HG02759 (cell line): ENCODE results near the gene TAS2R10.
"Not testable (repeated sequence)": the region's sequence is repeated elsewhere in the genome, so short reads cannot be mapped to it uniquely, and the experiment has no call there.

Source experiments
- ATAC-seq: cut with Tn5 transposase; IDR thresholded peaks from one replicate; pipeline ENCODE4 v1.9.1; 2021; ENCODE audit warnings: mild to moderate bottlenecking, moderate library complexity; ENCODE audit not compliant: unreplicated experiment

Gene TAS2R10, protein sequence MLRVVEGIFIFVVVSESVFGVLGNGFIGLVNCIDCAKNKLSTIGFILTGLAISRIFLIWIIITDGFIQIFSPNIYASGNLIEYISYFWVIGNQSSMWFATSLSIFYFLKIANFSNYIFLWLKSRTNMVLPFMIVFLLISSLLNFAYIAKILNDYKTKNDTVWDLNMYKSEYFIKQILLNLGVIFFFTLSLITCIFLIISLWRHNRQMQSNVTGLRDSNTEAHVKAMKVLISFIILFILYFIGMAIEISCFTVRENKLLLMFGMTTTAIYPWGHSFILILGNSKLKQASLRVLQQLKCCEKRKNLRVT

DNA sequence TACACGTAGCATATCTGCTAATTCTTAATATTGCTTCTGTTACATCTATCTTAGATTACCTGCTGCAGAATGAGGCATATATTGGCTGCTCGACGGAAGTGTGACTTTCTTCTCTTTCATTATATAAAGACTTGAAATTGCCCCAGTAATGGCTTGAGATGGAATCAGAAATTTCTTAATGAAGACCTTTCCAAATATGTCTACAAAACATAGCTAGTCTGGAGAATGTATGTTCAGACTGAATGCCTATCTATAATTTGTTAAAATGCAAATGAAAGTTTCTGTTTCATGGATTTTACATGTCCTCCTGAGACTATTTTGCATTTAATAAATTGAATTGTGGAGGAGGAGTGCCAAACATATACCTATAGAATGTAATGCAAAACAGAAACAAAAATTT lies at the start of gene TAS2R10:
Gene TAS2R10 (minus strand): TSS at position 101 of the 400 bp plus-strand sequence. CDS start 89 bp downstream, at position 12.
- ATAC-seq, result no peak

DNA sequence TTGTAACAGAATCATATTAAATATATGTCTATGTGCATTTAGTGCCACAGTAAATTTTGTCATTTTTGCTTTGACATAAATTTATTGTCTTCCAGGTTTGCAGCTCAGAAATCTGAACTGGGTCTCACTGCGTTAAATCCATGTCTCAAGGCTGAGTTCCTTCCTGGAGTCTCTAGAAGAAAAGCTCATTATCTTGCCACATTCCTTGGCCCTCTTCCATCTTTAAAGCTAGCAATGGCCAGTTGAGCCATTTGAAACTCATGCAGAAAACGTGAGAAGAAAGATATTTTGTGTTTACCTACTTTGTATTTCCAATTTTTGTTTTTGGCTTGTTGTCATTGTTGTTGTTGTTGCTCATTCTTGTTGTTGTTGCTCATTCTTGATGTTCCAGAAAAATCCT lies 47.2 kb upstream of the TAS2R10 start:
- no peak for ATAC-seq

DNA sequence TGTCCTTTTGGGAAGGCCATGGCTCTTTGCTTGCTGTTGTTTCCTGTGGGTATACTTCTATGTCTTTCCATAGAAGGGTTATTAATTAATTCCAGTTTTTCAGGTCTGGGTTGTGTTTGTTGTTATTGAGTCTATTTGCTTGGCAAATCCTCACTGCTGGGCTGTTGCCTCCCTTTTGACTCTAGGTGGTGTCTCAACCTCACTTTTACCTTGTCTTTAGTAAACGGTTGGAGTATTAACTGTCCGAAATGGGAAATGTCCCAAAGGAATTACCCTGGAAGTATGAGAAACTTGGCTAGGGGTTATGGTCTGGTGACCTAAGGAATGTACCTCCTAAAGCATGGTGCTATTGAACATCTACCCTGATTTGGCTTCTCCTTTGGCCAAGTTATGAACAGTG lies 41.2 kb upstream of the TAS2R10 start:
- no peak for ATAC-seq

DNA sequence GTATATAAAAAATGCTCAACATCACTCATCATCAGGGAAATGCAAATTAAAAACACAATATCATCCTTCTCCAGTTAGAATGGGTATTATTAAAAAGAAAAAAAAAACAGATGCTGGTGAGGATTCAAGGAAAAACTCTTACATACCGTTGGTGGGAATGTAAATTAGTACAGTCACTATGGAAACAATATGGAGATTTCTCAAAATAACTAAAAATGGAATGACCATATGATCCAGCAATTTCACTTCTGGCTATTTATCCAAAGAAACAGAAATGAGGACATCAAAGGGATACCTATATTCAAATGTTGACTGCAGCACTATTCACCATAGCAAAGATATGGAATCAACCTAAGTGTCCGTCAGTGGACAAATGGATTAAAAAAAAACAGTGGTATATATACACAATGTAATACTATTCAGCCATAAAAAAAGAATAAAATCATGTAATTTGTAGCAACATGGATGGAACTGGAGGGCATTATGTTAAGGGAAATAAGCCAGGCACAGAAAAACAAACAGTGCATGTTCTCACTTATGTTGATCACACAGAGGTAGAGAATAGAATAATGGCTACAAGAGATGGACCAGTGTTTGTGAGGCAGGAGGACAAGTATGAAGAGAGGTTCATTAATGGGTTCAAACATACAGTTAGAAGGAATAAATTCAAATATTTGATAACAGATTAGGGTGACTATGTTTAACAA lies 37.5 kb upstream of the TAS2R10 start:
- no peak for ATAC-seq

DNA sequence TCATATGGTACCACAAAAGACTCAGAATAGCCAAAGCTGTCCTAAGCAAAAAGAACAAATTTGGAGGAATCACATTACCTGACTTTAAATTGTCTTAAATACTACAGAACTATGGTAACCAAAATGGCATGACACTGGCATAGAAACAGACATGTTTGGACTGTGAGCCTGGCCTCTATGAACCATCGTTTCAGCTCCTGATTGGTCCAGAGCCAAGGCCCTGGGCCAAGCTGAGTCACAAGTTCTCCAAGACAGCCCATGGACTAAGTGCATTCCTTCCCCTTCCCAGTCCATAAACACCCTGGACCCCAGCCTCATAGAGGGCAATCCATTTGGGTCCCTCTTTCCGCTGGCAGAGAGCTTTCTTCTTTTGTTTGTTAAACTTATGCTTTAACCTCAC lies 35.2 kb upstream of the TAS2R10 start:
- ATAC-seq, result no peak

DNA sequence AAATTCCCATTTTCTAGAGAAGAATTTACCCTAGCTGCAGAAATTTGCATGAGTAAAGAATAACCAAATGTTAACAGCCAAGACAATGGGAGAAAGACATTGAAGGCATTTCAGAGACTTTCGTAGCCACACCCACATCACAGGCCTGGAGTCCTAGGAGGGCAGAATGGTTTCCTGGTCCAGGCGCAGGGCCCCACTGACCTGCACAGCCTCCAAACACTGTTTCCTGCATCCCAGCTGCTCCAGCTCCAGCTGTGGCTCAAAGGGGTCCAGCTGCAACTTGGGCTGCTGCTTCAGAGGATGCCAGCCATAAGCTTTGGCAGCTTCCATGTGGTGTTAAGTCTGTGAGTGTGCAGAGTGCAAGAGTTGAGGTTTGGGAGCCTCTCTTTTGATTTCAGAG lies 29.6 kb upstream of the TAS2R10 start:
- ATAC-seq, result no peak

DNA sequence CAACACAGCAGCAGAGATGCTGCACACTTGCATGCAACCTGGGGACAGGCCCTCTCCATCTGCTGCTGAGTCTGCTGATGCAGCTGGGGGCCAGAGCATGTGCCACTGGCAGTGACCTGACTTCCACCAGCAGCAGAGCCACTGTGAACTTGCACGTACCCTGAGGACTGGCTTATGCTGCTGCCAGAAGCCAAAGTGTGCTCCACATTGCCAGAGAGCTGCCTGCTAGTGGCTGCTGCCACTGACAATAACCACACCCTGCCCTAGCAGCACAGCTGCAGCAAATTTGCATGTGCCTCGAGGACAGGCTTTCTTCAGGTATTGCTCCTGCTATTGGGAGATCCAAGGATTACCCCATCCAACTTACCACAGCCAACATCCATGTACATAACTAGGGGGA lies 27.6 kb upstream of the TAS2R10 start:
- ATAC-seq, result no peak

DNA sequence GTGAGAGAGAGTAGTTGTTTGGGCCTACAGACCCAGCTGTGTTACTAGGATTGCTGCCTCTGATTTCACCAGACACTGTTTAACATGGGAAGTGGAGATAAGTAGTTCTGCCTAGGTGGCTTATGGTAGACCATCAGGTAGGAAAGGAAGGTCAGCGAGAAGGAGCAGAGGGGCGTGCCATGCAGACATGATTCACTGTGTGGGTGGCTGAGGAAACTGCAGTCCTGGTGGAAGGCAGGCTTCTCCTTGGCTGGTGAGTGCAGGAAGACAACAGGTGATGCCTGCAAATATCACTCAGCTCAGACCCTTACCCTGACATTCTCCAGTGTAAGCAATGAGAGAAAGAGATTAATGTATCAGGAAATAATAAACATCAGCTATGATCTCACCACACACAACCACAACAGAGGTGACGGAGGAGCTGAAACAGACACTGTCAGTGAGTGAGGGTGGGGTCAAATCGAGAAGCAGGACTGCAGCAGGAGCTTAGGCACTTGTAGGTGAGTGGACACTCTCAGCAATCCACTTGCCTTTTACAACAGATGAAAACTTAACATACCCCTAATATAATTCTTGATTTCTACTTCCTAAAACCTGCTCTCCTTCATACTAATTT lies 25.2 kb upstream of the TAS2R10 start:
- no peak for ATAC-seq

DNA sequence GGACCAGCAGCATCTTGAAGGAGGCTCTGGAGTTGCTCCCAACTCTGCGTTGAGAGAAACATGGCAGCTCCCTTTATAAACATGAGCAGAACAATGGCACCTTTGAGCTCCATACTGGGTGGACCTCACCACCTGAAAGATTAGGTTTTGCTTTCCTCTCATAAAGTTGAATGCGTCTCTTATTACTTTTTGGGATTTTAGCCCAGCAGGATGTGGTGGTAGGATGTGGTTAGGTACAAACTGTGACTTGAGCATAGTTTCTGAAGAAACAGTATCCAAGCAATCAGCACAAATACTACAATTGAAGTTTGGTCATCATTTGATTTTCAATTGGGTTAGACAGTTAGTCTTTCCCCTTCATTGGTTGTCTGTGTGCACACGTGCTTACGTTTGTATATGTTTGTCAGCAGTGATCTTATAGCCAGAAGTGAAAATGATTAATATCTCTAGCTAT lies 23.3 kb upstream of the TAS2R10 start, which contains the start of gene PRR4:
Gene PRR4 (minus strand): TSS at position 51 of the 454 bp plus-strand sequence. CDS start 38 bp downstream, at position 13.
- no peak for ATAC-seq

DNA sequence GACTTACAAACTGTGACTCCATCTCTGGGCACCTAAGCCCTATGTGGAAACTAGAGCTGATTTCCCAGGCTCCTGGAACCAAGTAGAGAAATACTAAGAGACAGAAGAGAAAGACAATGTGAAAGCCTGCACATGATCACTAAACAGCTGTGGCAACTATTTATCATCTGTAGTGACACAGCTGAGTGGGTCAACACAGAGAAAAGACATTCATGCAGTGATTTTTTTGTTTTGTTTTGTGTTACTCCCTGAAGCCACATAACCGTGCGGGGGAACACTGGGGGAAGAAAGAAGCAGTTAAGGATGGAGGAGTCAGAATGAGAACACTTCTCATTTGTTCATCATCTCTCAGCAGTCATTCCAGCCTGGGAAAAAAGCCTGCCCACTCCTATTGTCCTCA lies 21.6 kb upstream of the TAS2R10 start:
- no peak for ATAC-seq

DNA sequence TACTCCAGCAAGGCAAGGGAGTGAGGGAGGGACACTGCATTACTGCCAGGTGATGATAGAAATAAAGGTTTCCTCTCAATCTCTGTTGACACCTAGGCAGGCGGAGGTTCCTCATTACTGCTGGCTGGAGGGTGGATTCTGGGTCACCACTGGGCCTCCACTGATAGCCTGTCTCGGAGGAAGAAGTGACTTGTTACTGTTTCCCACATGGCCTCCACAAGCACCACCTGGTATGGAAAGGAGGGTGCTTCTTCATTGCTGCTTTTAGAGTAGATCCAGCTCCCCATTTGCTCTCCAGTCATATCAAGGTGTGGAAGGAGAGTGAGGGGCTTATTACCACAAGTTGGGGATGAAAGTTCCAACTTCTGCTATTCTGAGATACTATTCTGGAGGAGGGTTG lies 16.7 kb upstream of the TAS2R10 start:
- no peak for ATAC-seq

DNA sequence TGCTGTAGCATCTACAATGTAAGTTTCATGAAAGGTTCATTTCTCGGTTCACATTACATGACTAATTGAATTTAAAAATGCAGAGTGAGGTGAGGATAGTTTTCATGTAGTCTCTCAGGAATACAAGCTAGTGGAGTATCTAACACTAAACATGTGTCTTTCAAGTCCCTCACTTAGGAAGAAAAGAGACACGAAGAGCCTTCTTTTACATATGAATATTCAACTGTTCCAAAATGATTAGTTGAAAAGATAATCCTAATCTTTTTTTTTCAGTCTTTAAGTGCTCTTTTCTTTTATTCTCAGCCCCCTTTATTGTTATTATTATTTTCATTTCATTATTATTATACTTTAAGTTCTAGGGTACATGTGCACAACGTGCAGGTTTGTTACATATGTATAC lies 12.3 kb upstream of the TAS2R10 start:
- ATAC-seq, result no peak

DNA sequence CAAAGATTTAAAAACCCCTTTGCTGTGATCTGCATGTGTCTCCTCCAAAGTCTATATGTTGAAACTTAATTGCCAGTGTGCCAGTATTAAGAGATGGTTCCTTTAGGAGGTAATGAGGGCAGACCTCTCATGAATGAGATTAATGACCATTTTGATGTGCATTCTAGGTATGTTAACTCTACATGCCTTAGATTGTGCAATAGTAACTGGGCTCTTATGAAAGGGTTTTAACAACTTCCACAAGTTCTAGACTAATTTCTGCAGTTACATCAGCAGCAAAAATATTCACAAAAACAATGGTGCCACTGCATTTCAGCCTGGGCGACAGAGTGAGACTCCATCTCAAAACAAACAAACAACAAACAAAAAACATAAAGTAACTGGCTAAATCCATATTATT lies 3.8 kb upstream of the TAS2R10 start:
- ATAC-seq, result no peak

DNA sequence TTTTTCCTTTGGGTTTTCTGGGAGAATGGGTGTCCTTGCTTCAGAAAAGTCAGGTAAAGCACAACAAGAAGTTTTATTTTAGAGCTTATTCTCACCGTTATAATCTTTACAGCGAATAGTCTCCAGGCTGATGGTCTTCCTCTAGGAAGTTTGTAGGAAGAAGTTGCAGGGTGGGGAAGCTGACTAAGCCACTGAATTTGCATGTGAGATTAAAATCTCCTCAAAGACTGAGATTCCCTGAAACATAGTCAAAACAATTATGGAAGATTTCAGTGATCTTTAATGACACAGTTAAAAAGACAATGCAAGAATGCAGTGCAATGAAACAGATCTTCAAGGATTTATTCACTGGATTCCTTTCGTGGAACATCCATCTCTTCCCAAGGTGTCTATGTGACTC lies 1.2 kb downstream of the TAS2R10 start:
- ATAC-seq, result no peak

DNA sequence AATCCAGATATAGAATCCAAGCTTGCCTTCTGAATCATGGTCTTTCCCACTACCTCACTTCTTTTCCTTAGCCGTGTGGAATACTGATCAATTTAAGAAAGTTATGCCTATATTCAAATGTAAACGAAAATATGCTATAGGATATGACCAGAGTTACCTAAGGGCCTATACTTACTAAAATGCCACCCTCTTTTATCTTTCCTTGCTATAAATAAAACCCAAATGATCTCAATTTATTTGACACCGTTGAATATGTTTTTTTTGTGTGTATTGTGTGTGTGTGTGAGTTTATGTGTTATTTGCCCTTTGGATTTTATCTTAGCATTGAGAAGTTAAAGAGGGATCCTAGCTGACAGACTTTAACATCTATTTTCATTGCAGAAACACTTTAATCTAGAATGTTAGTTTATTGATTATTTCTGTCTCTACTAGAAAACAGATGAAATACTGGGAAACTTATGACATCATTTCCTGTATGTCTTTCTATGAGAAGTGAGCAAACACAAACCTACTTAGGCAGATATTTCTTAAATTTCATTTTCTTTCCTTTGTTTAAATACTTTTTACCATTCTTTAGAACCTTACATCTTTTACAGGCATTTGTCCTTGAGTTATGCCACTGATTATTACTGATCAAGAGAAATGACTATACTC lies 14.1 kb downstream of the TAS2R10 start:
- ATAC-seq, result no peak

DNA sequence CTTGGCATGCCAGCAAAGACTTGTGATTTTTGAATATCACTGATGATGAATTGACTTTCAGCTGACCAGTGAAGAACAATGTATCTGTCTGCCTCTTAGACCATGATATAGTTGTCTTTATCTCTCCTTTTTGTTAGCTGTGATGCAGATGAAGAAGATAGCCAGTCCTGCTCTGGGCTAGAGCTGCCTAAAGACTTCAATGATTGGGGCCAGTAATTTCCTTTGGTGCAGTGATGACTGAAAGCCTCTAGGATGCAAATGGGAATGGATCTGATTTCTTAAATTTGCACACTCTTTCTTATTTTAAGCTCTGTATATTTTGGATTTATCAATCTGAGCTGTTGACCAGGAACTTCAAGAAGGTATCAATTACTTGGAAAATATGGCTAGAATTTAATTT lies 16.1 kb downstream of the TAS2R10 start, which contains the start of gene TAS2R9:
Gene TAS2R9 (minus strand): TSS at position 101 of the 400 bp plus-strand sequence. CDS start 93 bp downstream, at position 8.
- ATAC-seq, result no peak

DNA sequence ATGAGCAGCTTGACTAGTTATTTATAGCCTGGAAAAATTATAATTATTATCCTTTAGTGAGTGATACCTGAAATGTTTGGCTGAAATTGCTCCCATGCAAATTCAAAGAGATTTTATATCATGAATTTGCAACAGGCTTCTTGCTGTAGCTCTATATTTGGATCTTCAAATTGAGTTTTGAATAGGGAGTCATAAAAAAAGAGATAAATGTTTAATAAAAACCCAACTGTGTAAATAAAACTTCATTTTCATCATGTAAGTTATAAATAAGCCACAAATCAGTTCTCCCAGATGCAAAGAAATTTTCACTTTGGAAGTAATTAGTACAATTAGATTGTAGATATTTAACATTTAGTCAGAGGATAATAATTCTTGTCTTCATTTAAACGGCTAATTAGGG lies 19.0 kb downstream of the TAS2R10 start, which contains the start of gene TAS2R8:
Gene TAS2R8 (minus strand): TSS at position 101 of the 400 bp plus-strand sequence. CDS start 306 bp downstream, outside the sequence.
- no peak for ATAC-seq

DNA sequence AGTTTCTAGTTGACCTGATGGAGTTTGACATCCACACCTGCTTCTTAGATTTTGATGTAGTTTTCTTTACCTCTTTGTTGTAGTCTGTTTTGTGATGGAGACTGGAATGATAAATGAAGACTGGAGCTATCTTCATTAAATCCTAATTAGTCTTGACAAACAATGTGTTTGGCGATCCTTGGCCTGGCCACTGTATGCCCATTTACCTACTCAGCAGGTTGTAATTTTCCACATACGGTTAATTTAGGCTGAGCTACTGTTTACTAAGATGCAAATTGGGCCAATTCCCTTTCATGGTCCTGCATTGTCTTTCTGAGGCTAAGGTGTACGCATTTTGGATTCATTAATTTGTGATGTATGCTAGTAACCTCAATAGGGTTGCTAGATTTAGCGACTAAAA lies 23.6 kb downstream of the TAS2R10 start, which contains the start of gene TAS2R7:
Gene TAS2R7 (minus strand): TSS at position 41 of the 400 bp plus-strand sequence. CDS start 57 bp downstream, outside the sequence.
- ATAC-seq, result no peak

DNA sequence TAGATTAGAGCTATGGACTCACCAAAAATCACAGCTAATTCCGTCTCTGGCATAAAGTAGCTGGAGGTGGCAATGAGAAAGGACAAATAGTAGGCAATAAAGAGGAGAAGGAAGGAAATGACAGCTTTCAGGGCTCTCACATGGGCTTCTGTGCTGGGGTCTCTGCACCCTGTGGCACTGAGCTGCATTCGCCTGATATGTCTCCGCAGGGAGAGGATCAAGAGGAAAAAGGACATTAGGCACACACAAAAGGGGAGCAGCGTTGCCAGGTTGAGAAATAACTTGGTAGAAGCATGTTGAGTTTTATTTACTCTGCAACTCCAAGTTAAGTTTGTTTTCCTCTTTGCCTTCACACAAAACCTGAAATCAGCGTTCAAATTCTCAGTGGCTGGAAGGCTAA lies 24.4 kb downstream of the TAS2R10 start:
- no peak for ATAC-seq

DNA sequence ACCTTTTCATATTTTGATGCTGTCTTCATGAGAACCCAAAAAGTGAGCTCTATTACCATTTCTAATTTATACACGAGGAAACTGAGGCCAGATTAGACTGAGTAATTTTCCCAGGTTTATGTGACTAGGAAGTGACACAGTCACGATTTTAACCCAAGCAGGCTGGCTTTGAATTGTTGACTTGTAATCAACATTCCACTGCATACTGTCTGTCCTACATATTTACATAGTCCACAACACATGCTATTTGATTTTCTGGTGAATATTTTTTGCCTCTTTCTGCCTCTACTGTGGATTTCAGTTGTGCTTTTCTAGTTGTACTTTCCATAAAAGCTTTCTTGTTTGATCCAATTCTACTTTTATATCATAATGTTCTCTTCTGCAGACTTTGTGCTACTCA lies 31.9 kb downstream of the TAS2R10 start:
- no peak for ATAC-seq

DNA sequence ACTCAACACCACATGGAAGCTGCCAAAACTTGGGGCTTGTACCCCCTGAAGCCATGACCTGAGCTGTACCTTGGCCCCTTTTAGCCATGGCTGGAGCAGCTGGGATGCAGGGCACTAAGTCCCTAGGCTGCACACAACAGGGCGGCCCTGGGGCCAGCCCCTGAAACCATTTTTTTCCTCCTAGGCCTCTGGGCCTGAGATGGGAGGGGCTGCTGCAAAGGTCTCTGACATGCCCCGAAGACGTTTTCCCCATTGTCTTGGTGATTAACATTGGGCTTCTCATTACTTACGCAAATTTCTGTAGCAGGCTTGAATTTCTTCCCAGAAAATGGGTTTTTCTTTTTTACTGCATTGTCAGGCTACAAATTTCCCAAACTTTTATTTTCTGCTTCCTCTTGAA lies 34.4 kb downstream of the TAS2R10 start:
- not testable (repeated sequence) for ATAC-seq
